ENCODE results near the gene PGAM2.

PGAM2 gene

DNA sequence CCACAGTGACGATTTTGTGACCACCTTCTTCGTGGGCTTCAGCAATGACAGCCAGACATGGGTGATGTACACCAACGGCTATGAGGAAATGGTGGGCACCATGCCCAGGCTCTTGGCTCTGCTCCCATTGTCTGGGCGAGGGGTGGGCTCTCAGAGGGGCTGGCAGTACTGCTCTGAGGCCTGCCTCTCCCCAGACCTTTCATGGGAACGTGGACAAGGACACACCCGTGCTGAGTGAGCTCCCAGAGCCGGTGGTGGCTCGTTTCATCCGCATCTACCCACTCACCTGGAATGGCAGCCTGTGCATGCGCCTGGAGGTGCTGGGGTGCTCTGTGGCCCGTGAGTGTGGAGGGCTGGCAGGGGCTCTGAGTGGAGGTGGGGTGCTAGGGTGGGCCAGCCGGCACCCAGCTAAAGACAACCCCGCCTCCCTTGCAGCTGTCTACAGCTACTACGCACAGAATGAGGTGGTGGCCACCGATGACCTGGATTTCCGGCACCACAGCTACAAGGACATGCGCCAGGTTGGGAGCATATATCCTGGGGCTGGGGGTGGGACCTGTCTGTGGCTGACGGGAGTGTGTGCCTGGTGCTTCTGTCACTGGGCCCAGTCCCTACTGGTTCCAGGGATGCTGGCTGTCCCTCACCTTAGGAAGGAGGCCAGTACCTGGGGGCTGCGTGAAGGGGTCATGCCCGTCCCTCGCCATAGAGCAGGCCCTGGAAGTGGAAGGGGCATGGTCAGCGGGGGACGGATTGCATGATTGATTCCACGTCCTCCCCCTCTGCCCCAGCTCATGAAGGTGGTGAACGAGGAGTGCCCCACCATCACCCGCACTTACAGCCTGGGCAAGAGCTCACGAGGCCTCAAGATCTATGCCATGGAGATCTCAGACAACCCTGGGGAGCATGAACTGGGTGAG lies 45.6 kb upstream of the PGAM2 start:
- DNase-seq (ENCODE audit: low read depth) = no peak
- no peak overlapping the region for H3K4me3 ChIP-seq (ENCODE audit: control insufficient read depth, low read depth, low read length)
- TF ChIP-seq, protein P1, sequence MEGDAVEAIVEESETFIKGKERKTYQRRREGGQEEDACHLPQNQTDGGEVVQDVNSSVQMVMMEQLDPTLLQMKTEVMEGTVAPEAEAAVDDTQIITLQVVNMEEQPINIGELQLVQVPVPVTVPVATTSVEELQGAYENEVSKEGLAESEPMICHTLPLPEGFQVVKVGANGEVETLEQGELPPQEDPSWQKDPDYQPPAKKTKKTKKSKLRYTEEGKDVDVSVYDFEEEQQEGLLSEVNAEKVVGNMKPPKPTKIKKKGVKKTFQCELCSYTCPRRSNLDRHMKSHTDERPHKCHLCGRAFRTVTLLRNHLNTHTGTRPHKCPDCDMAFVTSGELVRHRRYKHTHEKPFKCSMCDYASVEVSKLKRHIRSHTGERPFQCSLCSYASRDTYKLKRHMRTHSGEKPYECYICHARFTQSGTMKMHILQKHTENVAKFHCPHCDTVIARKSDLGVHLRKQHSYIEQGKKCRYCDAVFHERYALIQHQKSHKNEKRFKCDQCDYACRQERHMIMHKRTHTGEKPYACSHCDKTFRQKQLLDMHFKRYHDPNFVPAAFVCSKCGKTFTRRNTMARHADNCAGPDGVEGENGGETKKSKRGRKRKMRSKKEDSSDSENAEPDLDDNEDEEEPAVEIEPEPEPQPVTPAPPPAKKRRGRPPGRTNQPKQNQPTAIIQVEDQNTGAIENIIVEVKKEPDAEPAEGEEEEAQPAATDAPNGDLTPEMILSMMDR (conservative IDR thresholded peaks at IDR 0.05; ENCODE audit: control insufficient read depth, insufficient read depth, low read depth, low read length) = no peak

DNA sequence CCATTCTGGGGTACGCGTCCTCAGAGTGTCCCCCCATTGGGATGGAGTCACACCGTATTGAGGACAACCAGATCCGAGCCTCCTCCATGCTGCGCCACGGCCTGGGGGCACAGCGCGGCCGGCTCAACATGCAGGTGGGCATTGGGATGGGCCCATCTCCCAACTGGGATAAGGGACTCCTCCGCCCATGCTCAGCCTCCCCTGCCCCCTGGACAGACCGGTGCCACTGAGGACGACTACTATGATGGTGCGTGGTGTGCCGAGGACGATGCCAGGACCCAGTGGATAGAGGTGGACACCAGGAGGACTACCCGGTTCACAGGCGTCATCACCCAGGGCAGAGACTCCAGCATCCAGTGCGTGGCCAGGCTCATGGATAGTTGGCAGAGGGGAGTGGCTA lies 44.6 kb upstream of the PGAM2 start:
- no peak overlapping the region for H3K4me3 ChIP-seq (ENCODE audit: control insufficient read depth, low read depth, low read length)
- TF ChIP-seq, protein P1 (conservative IDR thresholded peaks at IDR 0.05; ENCODE audit: control insufficient read depth, insufficient read depth, low read depth, low read length) = no peak
- DNase-seq (ENCODE audit: low read depth) = no peak

DNA sequence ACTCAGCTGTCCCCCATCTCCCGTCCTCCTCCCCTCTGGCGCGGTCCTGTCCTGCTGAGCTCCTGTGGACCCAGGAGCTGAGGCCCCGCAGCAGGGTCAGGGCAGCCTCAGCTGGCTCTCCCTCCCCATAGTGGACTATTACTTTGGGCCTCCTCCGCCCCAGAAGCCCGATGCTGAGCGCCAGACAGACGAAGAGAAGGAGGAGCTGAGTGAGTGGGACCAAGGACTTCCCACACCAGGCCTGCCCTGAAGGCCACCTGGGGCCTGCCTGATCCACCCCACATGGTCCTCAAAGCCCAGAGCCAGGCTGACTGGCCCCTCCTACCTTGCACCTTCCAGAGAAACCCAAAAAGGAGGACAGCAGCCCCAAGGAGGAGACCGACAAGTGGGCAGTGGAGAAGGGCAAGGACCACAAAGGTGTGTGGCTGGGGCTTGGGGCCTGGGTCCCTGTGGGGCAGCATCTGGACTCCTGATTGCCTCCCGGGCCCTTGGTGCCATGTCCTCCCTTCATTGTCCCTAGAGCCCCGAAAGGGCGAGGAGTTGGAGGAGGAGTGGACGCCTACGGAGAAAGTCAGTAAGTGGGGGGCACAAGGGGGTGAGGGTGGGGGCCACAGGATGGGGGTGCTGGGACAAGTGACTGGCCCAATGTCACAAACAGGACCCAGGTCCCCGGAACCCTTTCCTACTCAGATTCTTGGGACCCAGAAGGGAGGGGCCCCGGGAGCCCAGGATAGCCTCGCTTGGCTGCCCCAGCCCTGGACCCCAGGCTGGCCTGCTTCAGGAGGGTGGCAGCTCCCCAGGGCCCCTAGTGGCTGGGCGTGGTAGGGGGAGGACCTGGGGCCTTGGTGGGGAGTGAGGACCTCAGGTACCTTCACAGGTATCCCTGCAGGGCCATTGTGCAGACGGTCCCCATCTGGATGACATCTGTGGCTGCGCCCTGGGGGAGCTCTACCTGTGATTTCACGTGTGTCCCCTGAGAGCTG lies 43.7 kb upstream of the PGAM2 start:
- TF ChIP-seq, protein P1 (conservative IDR thresholded peaks at IDR 0.05; ENCODE audit: control insufficient read depth, insufficient read depth, low read depth, low read length) = no peak
- no peak overlapping the region for H3K4me3 ChIP-seq (ENCODE audit: control insufficient read depth, low read depth, low read length)
- no peak for DNase-seq (ENCODE audit: low read depth)

DNA sequence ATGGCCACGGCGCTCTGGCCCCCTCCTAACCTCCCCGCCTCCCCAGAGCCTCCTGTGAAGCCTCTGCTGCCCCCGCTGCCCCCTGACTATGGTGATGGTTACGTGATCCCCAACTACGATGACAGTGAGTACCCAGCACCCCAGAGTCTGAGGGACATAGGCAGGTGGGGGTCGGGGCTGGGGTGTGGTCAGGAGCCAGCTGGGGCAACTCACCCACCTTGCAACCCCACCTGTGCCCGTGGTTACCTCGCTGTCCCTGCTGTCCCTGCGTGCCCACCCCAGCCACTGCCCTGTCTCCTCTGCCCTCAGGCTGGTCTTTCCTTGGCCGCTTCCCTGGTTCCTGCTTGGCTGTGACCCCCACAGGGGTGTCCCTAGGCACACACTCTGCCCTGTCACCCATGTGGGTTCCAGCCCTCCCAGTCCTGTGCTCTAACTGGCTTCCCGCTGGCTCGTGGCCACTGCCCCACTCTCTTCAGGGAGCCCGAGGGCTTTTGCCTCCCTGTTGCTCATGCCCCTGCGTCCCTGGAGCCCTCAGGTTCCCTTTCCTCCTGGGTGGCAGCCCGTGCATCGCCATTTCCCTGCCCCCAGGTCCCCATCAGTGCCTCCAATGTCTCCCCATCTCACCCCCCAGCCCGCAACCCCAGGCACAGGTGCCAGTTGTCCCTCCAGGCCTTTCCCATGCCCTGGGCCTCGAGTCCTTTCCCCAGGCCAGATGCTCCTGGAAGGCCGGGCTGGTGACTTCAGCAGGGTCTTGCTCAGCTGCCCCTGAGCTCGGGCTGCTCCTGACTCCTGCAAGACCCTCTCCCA lies 42.8 kb upstream of the PGAM2 start:
- TF ChIP-seq, protein P1 (conservative IDR thresholded peaks at IDR 0.05; ENCODE audit: control insufficient read depth, insufficient read depth, low read depth, low read length) = no peak
- H3K4me3 ChIP-seq (ENCODE audit: control insufficient read depth, low read depth, low read length) = no peak overlapping the region
- DNase-seq (ENCODE audit: low read depth) = no peak

DNA sequence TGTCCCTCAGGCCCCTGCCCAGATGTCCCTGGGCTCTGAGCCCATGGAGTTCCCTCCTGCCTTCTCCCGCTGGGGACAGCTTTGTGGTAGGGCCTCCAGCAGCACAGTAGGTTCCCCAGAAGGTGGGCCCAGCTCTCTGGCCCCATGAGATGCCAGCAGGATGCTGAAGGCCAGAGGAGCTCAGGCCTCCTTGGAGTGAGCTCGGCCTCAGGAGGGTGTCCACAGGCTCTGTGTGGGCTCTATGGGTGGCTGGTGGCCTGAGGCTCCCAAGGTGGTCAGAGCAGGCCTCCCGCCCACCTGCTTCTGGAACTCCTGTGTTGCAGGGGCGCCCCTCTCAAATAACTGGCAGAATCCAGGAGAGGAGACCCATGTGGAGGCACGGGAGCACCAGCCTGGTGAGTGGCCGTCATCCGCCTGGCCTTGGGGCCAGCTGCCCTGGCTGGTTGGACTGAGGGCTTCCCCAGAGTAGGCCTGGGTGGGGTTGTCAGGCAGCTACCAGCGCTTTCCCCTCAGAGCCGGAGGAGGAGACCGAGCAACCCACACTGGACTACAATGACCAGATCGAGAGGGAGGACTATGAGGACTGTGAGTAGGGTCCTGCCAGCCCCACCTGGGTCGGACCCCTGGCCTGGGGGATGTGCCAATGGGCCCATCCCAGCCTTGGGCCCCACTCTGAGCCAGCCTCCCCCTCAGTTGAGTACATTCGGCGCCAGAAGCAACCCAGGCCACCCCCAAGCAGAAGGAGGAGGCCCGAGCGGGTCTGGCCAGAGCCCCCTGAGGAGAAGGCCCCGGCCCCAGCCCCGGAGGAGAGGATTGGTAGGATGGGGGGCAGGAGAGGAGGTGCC lies 42.0 kb upstream of the PGAM2 start:
- no peak overlapping the region for H3K4me3 ChIP-seq (ENCODE audit: control insufficient read depth, low read depth, low read length)
- DNase-seq (ENCODE audit: low read depth) = no peak
- TF ChIP-seq, protein P1 (conservative IDR thresholded peaks at IDR 0.05; ENCODE audit: control insufficient read depth, insufficient read depth, low read depth, low read length) = no peak

Data from fibroblast of mammary gland (primary cell).